ENCODE data around the gene EXOSC5. TPM values are rescaled to one million over a fixed set of nuclear protein-coding genes. Genes with fewer than 3 reads are reported as not detected.
"Not testable (repeated sequence)": the region's sequence is repeated elsewhere in the genome, so short reads cannot be mapped to it uniquely, and the experiment has no call there.

Gene EXOSC5
- total and polyA plus RNA-seq, 2 experiments from 2014 or later: 13.7 to 21.2 TPM

DNA sequence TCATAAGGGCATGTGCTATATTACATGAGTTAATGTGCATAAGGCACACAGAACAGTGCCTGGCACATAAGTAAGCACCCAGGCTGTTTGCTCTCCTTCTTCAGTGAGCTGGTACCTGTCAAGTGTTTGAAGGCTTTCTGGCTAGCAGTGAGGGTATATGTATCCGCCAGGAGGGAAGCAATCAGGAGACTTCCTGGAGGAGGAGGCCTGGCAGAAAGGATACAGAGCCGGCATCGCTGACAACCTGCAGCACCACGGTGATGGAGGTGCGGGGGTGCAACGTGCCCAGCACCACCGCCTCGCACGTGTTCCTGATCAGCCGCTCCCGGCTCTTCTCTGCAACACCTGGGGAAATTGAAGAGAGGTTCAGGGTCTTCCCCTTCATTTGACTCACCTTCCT is 5.5 kb downstream of the EXOSC5 start:
- Histone ChIP-seq H3K4me2 (no peak overlapping the region), H3K9me3 (ENCODE audit: low read depth) (no peaks in the 10 kb centered on the region), H4K20me1 (ENCODE audit: insufficient read depth, poor library complexity, severe bottlenecking) (no peaks in the 10 kb centered on the region), H3K27me3 (no peaks in the 10 kb centered on the region), H3K4me3 (no peak overlapping the region), H3K79me2 (peaks cover 7% of the 10 kb centered on the region), H3K27ac (no peak overlapping the region), H3K4me1 (ENCODE audit: insufficient read depth) (peaks cover 3% of the 10 kb centered on the region), H3K36me3 (replicated peaks; ENCODE audit: insufficient read depth, low read depth) (no peaks in the 10 kb centered on the region), H2AFZ (no peak overlapping the region), H3K9me2 (replicated peaks; ENCODE audit: insufficient read depth) (no peaks in the 10 kb centered on the region)
- DNase-seq (ENCODE audit: low spot score): no peak
- TF ChIP-seq EZH2phosphoT487 (IDR thresholded peaks at IDR 0.05; ENCODE audit: low read depth, severe bottlenecking, unreplicated experiment): no peak
- TF ChIP-seq EZH2 (IDR thresholded peaks at IDR 0.05; ENCODE audit: borderline replicate concordance): no peak
- TF ChIP-seq, protein P1, sequence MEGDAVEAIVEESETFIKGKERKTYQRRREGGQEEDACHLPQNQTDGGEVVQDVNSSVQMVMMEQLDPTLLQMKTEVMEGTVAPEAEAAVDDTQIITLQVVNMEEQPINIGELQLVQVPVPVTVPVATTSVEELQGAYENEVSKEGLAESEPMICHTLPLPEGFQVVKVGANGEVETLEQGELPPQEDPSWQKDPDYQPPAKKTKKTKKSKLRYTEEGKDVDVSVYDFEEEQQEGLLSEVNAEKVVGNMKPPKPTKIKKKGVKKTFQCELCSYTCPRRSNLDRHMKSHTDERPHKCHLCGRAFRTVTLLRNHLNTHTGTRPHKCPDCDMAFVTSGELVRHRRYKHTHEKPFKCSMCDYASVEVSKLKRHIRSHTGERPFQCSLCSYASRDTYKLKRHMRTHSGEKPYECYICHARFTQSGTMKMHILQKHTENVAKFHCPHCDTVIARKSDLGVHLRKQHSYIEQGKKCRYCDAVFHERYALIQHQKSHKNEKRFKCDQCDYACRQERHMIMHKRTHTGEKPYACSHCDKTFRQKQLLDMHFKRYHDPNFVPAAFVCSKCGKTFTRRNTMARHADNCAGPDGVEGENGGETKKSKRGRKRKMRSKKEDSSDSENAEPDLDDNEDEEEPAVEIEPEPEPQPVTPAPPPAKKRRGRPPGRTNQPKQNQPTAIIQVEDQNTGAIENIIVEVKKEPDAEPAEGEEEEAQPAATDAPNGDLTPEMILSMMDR (IDR thresholded peaks at IDR 0.05; ENCODE audit: poor library complexity): no peak
- WGBS (ENCODE audit: low lambda C conversion rate, missing lambda C conversion rate): 98% methylated on average over 11 of the region's 11 CpGs

DNA sequence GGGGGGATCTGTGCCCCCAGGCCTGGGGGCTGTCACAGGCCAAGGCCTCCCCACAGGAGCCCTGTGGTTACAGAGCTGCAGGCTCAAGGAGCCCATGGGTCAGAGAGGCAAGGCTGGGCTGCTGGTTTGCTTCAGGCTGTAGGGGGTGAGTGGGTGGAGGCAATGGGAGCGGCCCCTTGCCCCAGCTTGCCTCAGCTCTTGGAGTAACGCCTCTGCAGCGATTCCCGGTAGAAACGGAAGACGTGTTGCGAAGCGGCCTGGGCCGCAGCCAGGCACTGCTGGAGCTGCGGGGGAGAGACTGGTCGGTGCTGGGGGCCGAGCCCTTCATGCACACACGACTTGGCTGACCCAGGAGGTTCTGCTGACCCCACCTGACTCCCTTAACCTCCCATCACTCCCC is 10.7 kb downstream of the EXOSC5 start:
- WGBS (ENCODE audit: low lambda C conversion rate, missing lambda C conversion rate): 93% methylated on average over 11 of the region's 13 CpGs

DNA sequence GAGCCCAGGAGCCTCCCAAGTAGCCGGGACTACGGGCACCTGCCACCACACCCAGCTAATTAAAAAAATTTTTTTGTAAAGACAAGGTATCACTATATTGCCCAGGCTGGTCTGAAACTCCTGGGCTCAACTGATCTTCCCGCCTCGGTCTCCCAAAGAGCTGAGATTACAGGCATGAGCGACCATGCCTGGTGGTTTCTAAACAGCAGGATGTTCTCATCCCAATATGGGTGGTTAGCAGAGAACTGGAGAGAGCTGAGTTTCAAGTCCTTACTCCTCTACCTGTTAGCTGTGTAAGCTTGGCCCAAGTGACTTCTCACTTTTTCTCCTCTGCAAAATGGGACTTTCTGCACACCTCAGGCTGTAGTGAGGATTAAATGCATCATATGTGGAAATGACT is 12.8 kb downstream of the EXOSC5 start:
- Histone ChIP-seq H3K4me3 (no peak overlapping the region), H3K79me2 (no peaks in the 10 kb centered on the region), H3K9me3 (ENCODE audit: low read depth) (no peaks in the 10 kb centered on the region), H3K36me3 (replicated peaks; ENCODE audit: insufficient read depth, low read depth) (no peaks in the 10 kb centered on the region), H3K4me2 (no peak overlapping the region), H2AFZ (no peak overlapping the region), H4K20me1 (ENCODE audit: insufficient read depth, poor library complexity, severe bottlenecking) (no peaks in the 10 kb centered on the region), H3K9me2 (replicated peaks; ENCODE audit: insufficient read depth) (no peaks in the 10 kb centered on the region), H3K27ac (no peak overlapping the region), H3K4me1 (ENCODE audit: insufficient read depth) (no peaks in the 10 kb centered on the region), H3K27me3 (no peaks in the 10 kb centered on the region)
- no peak for TF ChIP-seq EZH2phosphoT487 (IDR thresholded peaks at IDR 0.05; ENCODE audit: low read depth, severe bottlenecking, unreplicated experiment)
- TF ChIP-seq, protein P1 (IDR thresholded peaks at IDR 0.05; ENCODE audit: poor library complexity): no peak
- no peak for TF ChIP-seq EZH2 (IDR thresholded peaks at IDR 0.05; ENCODE audit: borderline replicate concordance)
- no peak for DNase-seq (ENCODE audit: low spot score)
- 89% methylated on average over 5 of the region's 5 CpGs for WGBS (ENCODE audit: low lambda C conversion rate, missing lambda C conversion rate)

More for the DNA sequence above, 10.7 kb downstream of the EXOSC5 start:
- no peak for TF ChIP-seq EZH2phosphoT487 (IDR thresholded peaks at IDR 0.05; ENCODE audit: low read depth, severe bottlenecking, unreplicated experiment)
- TF ChIP-seq, protein P1 (IDR thresholded peaks at IDR 0.05; ENCODE audit: poor library complexity): no peak
- DNase-seq (ENCODE audit: low spot score): no peak
- Histone ChIP-seq H2AFZ (no peak overlapping the region), H3K36me3 (replicated peaks; ENCODE audit: insufficient read depth, low read depth) (no peaks in the 10 kb centered on the region), H3K27ac (no peak overlapping the region), H3K4me1 (ENCODE audit: insufficient read depth) (no peaks in the 10 kb centered on the region), H3K79me2 (no peaks in the 10 kb centered on the region), H3K9me2 (replicated peaks; ENCODE audit: insufficient read depth) (no peaks in the 10 kb centered on the region), H3K4me2 (no peak overlapping the region), H3K4me3 (no peak overlapping the region), H4K20me1 (ENCODE audit: insufficient read depth, poor library complexity, severe bottlenecking) (no peaks in the 10 kb centered on the region), H3K27me3 (no peaks in the 10 kb centered on the region), H3K9me3 (ENCODE audit: low read depth) (no peaks in the 10 kb centered on the region)

DNA sequence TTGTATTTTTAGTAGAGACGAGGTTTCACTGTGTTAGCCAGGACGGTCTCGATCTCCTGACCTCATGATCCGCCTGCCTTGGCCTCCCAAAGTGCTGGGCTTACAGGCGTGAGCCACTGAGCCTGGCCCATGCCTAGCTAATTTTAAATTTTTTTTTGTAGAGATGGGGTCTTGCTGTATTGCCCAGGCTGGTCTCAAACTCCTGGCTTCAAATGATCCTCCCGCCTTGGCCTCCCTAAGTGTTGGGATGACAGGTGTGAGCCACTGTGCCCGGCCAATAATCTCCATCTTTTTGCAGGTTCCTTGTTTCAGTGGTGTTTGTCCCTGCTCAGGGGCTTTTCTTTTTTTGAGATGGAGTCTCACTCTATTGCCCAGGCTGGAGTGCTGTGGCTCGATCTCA is 15.6 kb downstream of the EXOSC5 start:
- H3K27ac ChIP-seq; H3K9me3 ChIP-seq (ENCODE audit: low read depth); H2AFZ ChIP-seq; H3K36me3 ChIP-seq (replicated peaks; ENCODE audit: insufficient read depth, low read depth); H3K4me2 ChIP-seq; H3K79me2 ChIP-seq; H3K9me2 ChIP-seq (replicated peaks; ENCODE audit: insufficient read depth); DNase-seq (ENCODE audit: low spot score); H3K4me3 ChIP-seq; H4K20me1 ChIP-seq (ENCODE audit: insufficient read depth, poor library complexity, severe bottlenecking); H3K27me3 ChIP-seq; H3K4me1 ChIP-seq (ENCODE audit: insufficient read depth): not testable (repeated sequence)
- WGBS (ENCODE audit: low lambda C conversion rate, missing lambda C conversion rate): 96% methylated on average over 8 of the region's 8 CpGs
